ENCODE measurements around the gene STK16.

The STK16 gene

DNA sequence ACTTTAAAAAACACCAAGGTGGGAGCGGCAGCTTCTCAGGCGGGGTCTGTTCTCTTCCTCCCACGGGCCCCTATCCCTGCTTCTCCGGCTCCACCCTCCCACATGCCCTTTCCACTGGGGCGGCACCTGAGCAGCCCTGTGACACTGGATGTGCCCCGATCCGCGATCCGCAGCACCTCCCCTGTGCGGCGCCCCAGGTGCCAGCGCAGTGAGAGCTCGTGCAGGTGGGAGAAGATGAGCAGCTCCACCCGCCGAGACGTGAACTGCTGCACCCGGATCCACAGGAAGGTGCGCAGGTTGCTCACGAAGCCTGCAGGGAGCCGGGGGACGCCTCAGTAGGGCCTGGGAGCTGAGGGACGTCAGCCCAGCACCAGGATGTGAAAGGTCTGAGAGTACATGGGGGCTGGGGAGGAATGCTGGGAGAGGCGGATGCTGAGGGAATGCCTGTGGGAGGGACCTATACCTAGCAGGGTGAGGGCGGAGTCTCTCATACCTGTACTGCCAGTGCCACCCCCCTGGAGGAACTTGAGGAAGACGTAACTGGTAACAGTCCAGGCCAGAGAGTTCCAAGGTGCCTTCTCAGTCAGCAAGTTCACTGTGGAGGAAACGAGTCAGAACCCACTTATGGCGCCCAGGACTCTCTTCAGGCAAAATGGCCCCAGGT is 29.3 kb upstream of the STK16 start:
- H3K9ac ChIP-seq, result no peak overlapping the region
- no peaks in the 10 kb centered on the region for H3K27me3 ChIP-seq (ENCODE audit: control insufficient read depth, insufficient read depth, low read length)
- H3K36me3 ChIP-seq (ENCODE audit: control insufficient read depth, insufficient read depth, low read length), result no peaks in the 10 kb centered on the region
- H3K79me2 ChIP-seq, result no peaks in the 10 kb centered on the region
- TF ChIP-seq CTCF (IDR thresholded peaks at IDR 0.05), result no peak
- H3K27ac ChIP-seq, result no peak overlapping the region
- no peak overlapping the region for H3K4me3 ChIP-seq (ENCODE audit: low read depth, low read length)
- H3K4me1 ChIP-seq, result peaks cover 12% of the 10 kb centered on the region
- no peak overlapping the region for H2AFZ ChIP-seq
- no peak overlapping the region for H3K4me2 ChIP-seq (ENCODE audit: low read length)
- H3K9me3 ChIP-seq (ENCODE audit: control insufficient read depth, low read length), result no peaks in the 10 kb centered on the region

GRCh38 chr2:219216535-219216915 is 28.8 kb upstream of the STK16 start:
- Histone ChIP-seq H3K4me3 (ENCODE audit: low read depth, low read length) (no peak overlapping the region), H3K4me2 (ENCODE audit: low read length) (no peak overlapping the region), H3K9me3 (ENCODE audit: control insufficient read depth, low read length) (no peaks in the 10 kb centered on the region), H3K9ac (no peak overlapping the region), H3K27me3 (ENCODE audit: control insufficient read depth, insufficient read depth, low read length) (no peaks in the 10 kb centered on the region), H3K27ac (no peak overlapping the region), H2AFZ (no peak overlapping the region), H3K79me2 (no peaks in the 10 kb centered on the region), H3K36me3 (ENCODE audit: control insufficient read depth, insufficient read depth, low read length) (no peaks in the 10 kb centered on the region), H3K4me1 (peaks cover 12% of the 10 kb centered on the region)
- TF ChIP-seq CTCF (IDR thresholded peaks at IDR 0.05), result no peak

GRCh38 chr2:219218217-219218731 is 27.0 kb upstream of the STK16 start:
- Histone ChIP-seq H3K27ac (peak overlapping the region; percentile 83), H3K4me3 (ENCODE audit: low read depth, low read length) (peak overlapping the region; percentile 66), H3K4me2 (ENCODE audit: low read length) (peak overlapping the region; percentile 91), H3K9me3 (ENCODE audit: control insufficient read depth, low read length) (no peaks in the 10 kb centered on the region), H3K27me3 (ENCODE audit: control insufficient read depth, insufficient read depth, low read length) (no peaks in the 10 kb centered on the region), H3K36me3 (ENCODE audit: control insufficient read depth, insufficient read depth, low read length) (no peaks in the 10 kb centered on the region), H3K9ac (peak overlapping the region; percentile 24), H3K4me1 (peaks cover 12% of the 10 kb centered on the region), H2AFZ (peak overlapping the region; percentile 86), H3K79me2 (no peaks in the 10 kb centered on the region)
- TF ChIP-seq CTCF (IDR thresholded peaks at IDR 0.05), result no peak

DNA sequence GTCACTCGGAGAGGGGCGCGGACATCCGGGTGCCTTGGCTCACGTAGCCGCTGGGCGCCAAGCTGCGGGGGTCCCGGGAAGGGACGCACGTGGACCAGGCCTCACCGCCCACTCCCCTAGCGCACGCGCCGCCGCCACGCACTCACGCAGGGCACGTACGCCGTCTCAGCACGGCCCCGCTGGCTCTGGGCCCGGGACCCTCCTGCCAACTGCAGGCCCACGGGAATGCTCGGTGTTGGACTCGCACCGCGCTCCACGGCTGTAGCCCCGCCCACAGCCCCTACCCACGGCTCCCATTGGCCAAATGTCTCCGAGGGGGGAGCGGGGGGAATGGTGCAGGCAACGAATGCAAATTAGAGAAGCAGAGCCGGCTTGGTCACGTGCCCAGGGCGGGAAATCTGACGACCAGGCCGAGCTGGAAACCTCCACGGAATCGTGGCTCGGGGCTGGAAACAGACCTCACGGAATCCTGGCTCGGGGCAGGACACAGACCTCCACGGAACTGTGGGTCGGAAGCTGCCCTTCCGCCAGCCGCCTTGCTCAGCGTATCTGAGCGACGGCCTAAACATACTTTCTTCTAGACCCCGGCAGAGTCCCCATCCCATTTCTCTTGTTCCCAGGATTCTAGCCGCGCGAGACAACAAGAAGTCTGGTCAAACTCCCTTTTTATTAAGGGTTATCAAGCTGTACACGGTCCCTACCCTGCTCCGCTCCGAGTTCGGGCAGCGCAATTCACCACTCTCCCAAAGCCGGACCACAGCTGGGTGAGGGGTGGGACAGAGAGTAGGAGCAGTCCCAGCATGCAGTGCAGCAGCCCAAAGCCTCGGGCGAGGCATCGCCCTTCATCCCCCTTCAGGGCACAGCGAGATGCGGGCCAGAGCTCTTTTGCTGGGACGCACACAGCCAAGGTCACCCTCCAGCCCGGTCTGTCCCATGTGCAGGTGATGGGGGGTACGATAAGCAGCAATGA is 26.3 kb upstream of the STK16 start, which contains the start of gene ABCB6:
TSS of gene ABCB6 (minus strand) at position 227 of the 970 bp plus-strand sequence. CDS start 285 bp downstream, outside the sequence.
- TF ChIP-seq CTCF (IDR thresholded peaks at IDR 0.05), result no peak
- H3K79me2 ChIP-seq, result no peaks in the 10 kb centered on the region
- H3K27me3 ChIP-seq (ENCODE audit: control insufficient read depth, insufficient read depth, low read length), result no peaks in the 10 kb centered on the region
- H3K4me3 ChIP-seq (ENCODE audit: low read depth, low read length), result peak within 1 kb of the TSS; percentile 66
- no peaks in the 10 kb centered on the region for H3K9me3 ChIP-seq (ENCODE audit: control insufficient read depth, low read length)
- H2AFZ ChIP-seq, result peak within 1 kb of the TSS; percentile 86
- H3K4me2 ChIP-seq (ENCODE audit: low read length), result peak within 1 kb of the TSS; percentile 91
- H3K4me1 ChIP-seq, result peaks cover 12% of the 10 kb centered on the region
- H3K9ac ChIP-seq, result peak within 1 kb of the TSS; percentile 24
- H3K36me3 ChIP-seq (ENCODE audit: control insufficient read depth, insufficient read depth, low read length), result no peaks in the 10 kb centered on the region
- H3K27ac ChIP-seq, result peak within 1 kb of the TSS; percentile 83
